ENCODE data around the gene FUT9. TPM values are rescaled to one million over a fixed set of nuclear protein-coding genes. Genes with fewer than 3 reads are reported as not detected.
A peak's percentile ranks its signal among the peaks of the same experiment; 100 is the strongest.

Gene FUT9
- total RNA-seq, 1 experiment from 2014 or later, result 3.5 TPM

DNA sequence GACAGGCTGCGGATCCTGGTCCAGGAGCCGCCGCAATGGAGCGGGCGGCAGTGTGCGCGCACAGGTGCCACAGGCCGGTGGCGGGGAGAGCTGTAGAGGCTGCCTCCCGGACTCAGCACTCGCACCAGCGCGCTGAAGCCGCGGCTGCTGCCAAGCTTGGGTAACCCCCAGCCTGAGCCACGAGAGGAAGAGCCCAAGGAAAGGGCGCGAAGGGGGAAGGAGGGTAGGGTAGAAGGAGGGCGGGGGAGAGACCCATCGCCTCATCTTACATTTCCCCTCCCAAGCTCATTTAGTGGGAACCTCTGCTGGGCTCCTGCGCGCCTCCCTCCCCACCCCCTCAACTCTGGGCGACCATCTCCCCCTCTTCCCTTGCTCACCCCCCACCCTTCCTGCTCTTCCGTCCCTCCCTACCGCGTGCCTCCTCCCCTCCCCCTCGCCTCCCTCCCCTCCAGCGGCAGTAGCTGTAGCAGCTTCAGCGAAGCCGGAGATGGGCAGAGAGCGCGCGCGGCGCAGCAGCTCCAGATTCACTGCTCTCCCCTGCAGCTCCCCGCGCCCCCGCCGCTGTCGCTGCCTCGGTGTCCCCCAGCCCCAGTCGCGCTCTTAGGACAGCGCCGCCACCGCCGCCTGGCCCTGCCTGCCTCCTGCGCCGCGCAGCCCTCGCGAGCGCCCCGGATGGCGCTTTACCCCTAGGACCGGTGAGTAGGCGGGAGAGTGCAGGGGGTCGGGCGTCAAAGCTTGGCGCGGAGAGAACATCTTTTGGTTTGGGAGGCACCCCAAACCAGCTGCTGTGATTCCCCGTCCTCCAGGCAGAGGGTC lies at the start of gene FUT9 (continued):
- TF ChIP-seq CDX4 (CRISPR knock-in tag; IDR thresholded peaks at IDR 0.05; ENCODE audit: borderline replicate concordance) (no peak), ZNF317 (CRISPR knock-in tag; IDR thresholded peaks at IDR 0.05; ENCODE audit: borderline replicate concordance, low read depth) (no peak), ETV6 (CRISPR knock-in tag; IDR thresholded peaks at IDR 0.05) (peak; percentile 75; the same call in 1 of the 2 replicates), MYBL2 (CRISPR knock-in tag; IDR thresholded peaks at IDR 0.05) (peak; percentile 66; the same call in 1 of the 2 replicates), HMGXB4 (CRISPR knock-in tag; IDR thresholded peaks at IDR 0.05) (peak; percentile 94)
- TF ChIP-seq, protein P1, sequence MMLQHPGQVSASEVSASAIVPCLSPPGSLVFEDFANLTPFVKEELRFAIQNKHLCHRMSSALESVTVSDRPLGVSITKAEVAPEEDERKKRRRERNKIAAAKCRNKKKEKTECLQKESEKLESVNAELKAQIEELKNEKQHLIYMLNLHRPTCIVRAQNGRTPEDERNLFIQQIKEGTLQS (CRISPR knock-in tag; conservative IDR thresholded peaks at IDR 0.05), result no peak

GRCh38 chr6:95967594-95967993 lies 48.2 kb upstream of the FUT9 start:
- Mint-ChIP-seq H3K4me3 (no peak overlapping the region), H3K27ac (no peak overlapping the region), H3K36me3 (peaks cover 12% of the 10 kb centered on the region), H3K4me1 (peaks cover 7% of the 10 kb centered on the region), H3K27me3 (ENCODE audit: low read depth) (no peaks in the 10 kb centered on the region; the same call in 1 of the 2 replicates), H3K9me3 (peaks cover 30% of the 10 kb centered on the region)
- ChIA-PET CTCF (no interaction called here), POLR2A (no interaction called here)
- no peak for TF ChIP-seq NFATC4 (CRISPR knock-in tag; IDR thresholded peaks at IDR 0.05)
- no peak for TF ChIP-seq HMGA2 (CRISPR knock-in tag; IDR thresholded peaks at IDR 0.05)
- no peak for TF ChIP-seq ETV6 (CRISPR knock-in tag; IDR thresholded peaks at IDR 0.05)
- TF ChIP-seq MYBL2 (CRISPR knock-in tag; IDR thresholded peaks at IDR 0.05), result no peak
- no peak for TF ChIP-seq TP53 (CRISPR knock-in tag; IDR thresholded peaks at IDR 0.05)
- TF ChIP-seq NR2C2 (CRISPR knock-in tag; IDR thresholded peaks at IDR 0.05), result no peak
- TF ChIP-seq, protein P2, sequence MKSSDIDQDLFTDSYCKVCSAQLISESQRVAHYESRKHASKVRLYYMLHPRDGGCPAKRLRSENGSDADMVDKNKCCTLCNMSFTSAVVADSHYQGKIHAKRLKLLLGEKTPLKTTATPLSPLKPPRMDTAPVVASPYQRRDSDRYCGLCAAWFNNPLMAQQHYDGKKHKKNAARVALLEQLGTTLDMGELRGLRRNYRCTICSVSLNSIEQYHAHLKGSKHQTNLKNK (CRISPR knock-in tag; IDR thresholded peaks at IDR 0.05), result no peak
- no peak for TF ChIP-seq TEAD1 (CRISPR knock-in tag; IDR thresholded peaks at IDR 0.05)
- no peak for TF ChIP-seq ZNF138 (CRISPR knock-in tag; conservative IDR thresholded peaks at IDR 0.05)
- TF ChIP-seq CREB1 (CRISPR knock-in tag; IDR thresholded peaks at IDR 0.05), result no peak
- no peak for TF ChIP-seq CREM (CRISPR knock-in tag; IDR thresholded peaks at IDR 0.05)
- TF ChIP-seq SP1 (CRISPR knock-in tag; conservative IDR thresholded peaks at IDR 0.05), result no peak
- TF ChIP-seq PRRX2 (CRISPR knock-in tag; IDR thresholded peaks at IDR 0.05), result no peak
- TF ChIP-seq ZNF671 (CRISPR knock-in tag; IDR thresholded peaks at IDR 0.05), result no peak
- TF ChIP-seq NFE2L1 (CRISPR knock-in tag; IDR thresholded peaks at IDR 0.05), result no peak
- ATAC-seq, result no peak
- no peak for DNase-seq (ENCODE audit: low spot score)

- ChIA-PET POLR2A (no interaction called here), CTCF (no interaction called here)
- Mint-ChIP-seq H3K27me3 (ENCODE audit: low read depth) (no peaks in the 10 kb centered on the region), H3K4me3 (no peak overlapping the region), H3K9me3 (peaks cover 28% of the 10 kb centered on the region), H3K4me1 (no peaks in the 10 kb centered on the region), H3K27ac (no peak overlapping the region), H3K36me3 (peaks cover 8% of the 10 kb centered on the region; the same call in 1 of the 2 replicates)
- no peak for DNase-seq (ENCODE audit: low spot score)
- no peak for ATAC-seq
- TF ChIP-seq OVOL2 (CRISPR knock-in tag; IDR thresholded peaks at IDR 0.05; ENCODE audit: borderline replicate concordance) (no peak), ZNF121 (CRISPR knock-in tag; IDR thresholded peaks at IDR 0.05) (no peak), ZNF416 (CRISPR knock-in tag; IDR thresholded peaks at IDR 0.05) (no peak), EMX1 (CRISPR knock-in tag; IDR thresholded peaks at IDR 0.05) (no peak), IRF2 (CRISPR knock-in tag; IDR thresholded peaks at IDR 0.05; ENCODE audit: borderline replicate concordance, low read depth) (no peak), KAT7 (CRISPR knock-in tag; IDR thresholded peaks at IDR 0.05; ENCODE audit: borderline replicate concordance) (no peak)
- TF ChIP-seq, protein P3, sequence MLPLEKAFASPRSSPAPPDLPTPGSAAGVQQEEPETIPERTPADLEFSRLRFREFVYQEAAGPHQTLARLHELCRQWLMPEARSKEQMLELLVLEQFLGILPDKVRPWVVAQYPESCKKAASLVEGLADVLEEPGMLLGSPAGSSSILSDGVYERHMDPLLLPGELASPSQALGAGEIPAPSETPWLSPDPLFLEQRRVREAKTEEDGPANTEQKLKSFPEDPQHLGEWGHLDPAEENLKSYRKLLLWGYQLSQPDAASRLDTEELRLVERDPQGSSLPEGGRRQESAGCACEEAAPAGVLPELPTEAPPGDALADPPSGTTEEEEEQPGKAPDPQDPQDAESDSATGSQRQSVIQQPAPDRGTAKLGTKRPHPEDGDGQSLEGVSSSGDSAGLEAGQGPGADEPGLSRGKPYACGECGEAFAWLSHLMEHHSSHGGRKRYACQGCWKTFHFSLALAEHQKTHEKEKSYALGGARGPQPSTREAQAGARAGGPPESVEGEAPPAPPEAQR (CRISPR knock-in tag; IDR thresholded peaks at IDR 0.05), result no peak
- TF ChIP-seq, protein P4, sequence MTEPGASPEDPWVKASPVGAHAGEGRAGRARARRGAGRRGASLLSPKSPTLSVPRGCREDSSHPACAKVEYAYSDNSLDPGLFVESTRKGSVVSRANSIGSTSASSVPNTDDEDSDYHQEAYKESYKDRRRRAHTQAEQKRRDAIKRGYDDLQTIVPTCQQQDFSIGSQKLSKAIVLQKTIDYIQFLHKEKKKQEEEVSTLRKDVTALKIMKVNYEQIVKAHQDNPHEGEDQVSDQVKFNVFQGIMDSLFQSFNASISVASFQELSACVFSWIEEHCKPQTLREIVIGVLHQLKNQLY (CRISPR knock-in tag; IDR thresholded peaks at IDR 0.05), result no peak
- TF ChIP-seq, protein P5, sequence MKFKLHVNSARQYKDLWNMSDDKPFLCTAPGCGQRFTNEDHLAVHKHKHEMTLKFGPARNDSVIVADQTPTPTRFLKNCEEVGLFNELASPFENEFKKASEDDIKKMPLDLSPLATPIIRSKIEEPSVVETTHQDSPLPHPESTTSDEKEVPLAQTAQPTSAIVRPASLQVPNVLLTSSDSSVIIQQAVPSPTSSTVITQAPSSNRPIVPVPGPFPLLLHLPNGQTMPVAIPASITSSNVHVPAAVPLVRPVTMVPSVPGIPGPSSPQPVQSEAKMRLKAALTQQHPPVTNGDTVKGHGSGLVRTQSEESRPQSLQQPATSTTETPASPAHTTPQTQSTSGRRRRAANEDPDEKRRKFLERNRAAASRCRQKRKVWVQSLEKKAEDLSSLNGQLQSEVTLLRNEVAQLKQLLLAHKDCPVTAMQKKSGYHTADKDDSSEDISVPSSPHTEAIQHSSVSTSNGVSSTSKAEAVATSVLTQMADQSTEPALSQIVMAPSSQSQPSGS (CRISPR knock-in tag; IDR thresholded peaks at IDR 0.05; ENCODE audit: borderline replicate concordance, low read depth), result no peak
Observed at GRCh38 chr6:95973976-95974375, 41.8 kb upstream of the FUT9 start.
